OCI-LY1 (cell line): ENCODE results near the gene SMIM33.

Source experiments
- EZH2 ChIP-seq: fragments of 200-600 bp; sonication (generic), shearing (Covaris generic); IDR thresholded peaks from 2 replicates; pipeline ENCODE4 v1.8.0; 2017; ENCODE audit warnings: borderline replicate concordance, mixed run types, mild to moderate bottlenecking, antibody characterized with exemption, low read length, moderate library complexity, mixed read lengths
- TF ChIP-seq, protein P1 (sequence below): fragments of 200-600 bp; sonication (generic), shearing (Covaris generic); IDR thresholded peaks from 2 replicates; pipeline ENCODE4 v1.5.1; 2017; ENCODE audit warnings: mild to moderate bottlenecking, antibody characterized with exemption, low read length, moderate library complexity, mixed read lengths

DNA sequence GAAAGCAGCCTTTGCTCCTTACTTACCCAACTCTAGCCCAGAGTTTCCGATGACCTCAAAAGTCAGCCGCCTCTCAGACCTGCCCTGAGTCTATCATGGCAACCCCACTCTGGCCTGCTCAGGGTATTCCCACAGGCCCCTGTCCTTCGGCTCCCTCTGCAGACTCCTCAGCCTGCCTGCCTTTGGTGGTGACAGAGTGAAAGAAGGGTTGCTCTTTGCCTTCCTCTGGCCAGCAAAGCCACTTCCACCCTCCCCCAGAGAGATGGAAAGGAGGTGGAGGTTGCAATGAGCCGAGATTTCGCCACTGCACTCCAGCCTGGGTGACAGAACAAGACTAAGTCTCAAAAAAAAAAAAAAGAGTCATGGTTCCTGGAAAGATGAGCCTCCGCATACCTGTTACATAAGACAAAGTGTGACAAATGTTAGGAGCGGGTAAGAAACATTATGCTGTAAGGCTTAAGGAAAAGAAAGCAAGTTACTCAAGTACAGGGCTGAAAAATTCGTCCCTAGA lies 2.3 kb upstream of the SMIM33 start:
- TF ChIP-seq, protein P1, sequence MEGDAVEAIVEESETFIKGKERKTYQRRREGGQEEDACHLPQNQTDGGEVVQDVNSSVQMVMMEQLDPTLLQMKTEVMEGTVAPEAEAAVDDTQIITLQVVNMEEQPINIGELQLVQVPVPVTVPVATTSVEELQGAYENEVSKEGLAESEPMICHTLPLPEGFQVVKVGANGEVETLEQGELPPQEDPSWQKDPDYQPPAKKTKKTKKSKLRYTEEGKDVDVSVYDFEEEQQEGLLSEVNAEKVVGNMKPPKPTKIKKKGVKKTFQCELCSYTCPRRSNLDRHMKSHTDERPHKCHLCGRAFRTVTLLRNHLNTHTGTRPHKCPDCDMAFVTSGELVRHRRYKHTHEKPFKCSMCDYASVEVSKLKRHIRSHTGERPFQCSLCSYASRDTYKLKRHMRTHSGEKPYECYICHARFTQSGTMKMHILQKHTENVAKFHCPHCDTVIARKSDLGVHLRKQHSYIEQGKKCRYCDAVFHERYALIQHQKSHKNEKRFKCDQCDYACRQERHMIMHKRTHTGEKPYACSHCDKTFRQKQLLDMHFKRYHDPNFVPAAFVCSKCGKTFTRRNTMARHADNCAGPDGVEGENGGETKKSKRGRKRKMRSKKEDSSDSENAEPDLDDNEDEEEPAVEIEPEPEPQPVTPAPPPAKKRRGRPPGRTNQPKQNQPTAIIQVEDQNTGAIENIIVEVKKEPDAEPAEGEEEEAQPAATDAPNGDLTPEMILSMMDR: no peak
- TF ChIP-seq EZH2: no peak
